ENCODE data around the gene DET1.
"Not testable (repeated sequence)": the region's sequence is repeated elsewhere in the genome, so short reads cannot be mapped to it uniquely, and the experiment has no call there.

Gene DET1

GRCh38 chr15:88476635-88477060 lies 69.8 kb downstream of the DET1 start:
- Histone ChIP-seq H3K4me3 (ENCODE audit: low read length, poor library complexity, severe bottlenecking) (no peak overlapping the region), H3K27me3 (ENCODE audit: insufficient read depth, low read length, poor library complexity, severe bottlenecking) (no peaks in the 10 kb centered on the region), H3K4me1 (ENCODE audit: insufficient read depth, low read length, poor library complexity, severe bottlenecking) (no peaks in the 10 kb centered on the region), H3K36me3 (ENCODE audit: insufficient read depth, low read length) (peaks cover 24% of the 10 kb centered on the region; the same call in 1 of the 2 replicates), H3K79me2 (ENCODE audit: insufficient read depth, low read length) (no peaks in the 10 kb centered on the region; the same call in 1 of the 2 replicates), H3K9ac (ENCODE audit: low read depth, low read length, poor library complexity, severe bottlenecking) (no peak overlapping the region), H3F3A (ENCODE audit: low read depth) (no peaks in the 10 kb centered on the region), H3K9me3 (ENCODE audit: insufficient read depth, low read depth, low read length) (no peaks in the 10 kb centered on the region), H4K20me1 (ENCODE audit: insufficient read depth, low read length, poor library complexity, severe bottlenecking) (no peaks in the 10 kb centered on the region), H2AFZ (ENCODE audit: low read length) (no peak overlapping the region), H3K9me2 (replicated peaks; ENCODE audit: low read depth, low read length) (no peaks in the 10 kb centered on the region), H3K4me2 (ENCODE audit: low read depth, low read length, poor library complexity, severe bottlenecking) (no peak overlapping the region)
- TF ChIP-seq EZH2phosphoT487 (IDR thresholded peaks at IDR 0.05; ENCODE audit: borderline replicate concordance) (no peak), CTCF (conservative IDR thresholded peaks at IDR 0.05; ENCODE audit: low read length) (peak; percentile 61)

GRCh38 chr15:88473661-88474293 lies 72.7 kb downstream of the DET1 start:
- H3K36me3 ChIP-seq (ENCODE audit: insufficient read depth, low read length) = peaks cover 24% of the 10 kb centered on the region; the same call in 1 of the 2 replicates
- peaks cover 14% of the 10 kb centered on the region for H3K4me1 ChIP-seq (ENCODE audit: insufficient read depth, low read length, poor library complexity, severe bottlenecking)

GRCh38 chr15:88472225-88472624 lies 74.3 kb downstream of the DET1 start:
- Histone ChIP-seq H2AFZ (ENCODE audit: low read length) (no peak overlapping the region), H3K4me3 (ENCODE audit: low read length, poor library complexity, severe bottlenecking) (no peak overlapping the region), H3K9me2 (replicated peaks; ENCODE audit: low read depth, low read length) (no peaks in the 10 kb centered on the region), H3K4me1 (ENCODE audit: insufficient read depth, low read length, poor library complexity, severe bottlenecking) (peaks cover 24% of the 10 kb centered on the region), H3K9me3 (ENCODE audit: insufficient read depth, low read depth, low read length) (no peaks in the 10 kb centered on the region), H3K27me3 (ENCODE audit: insufficient read depth, low read length, poor library complexity, severe bottlenecking) (no peaks in the 10 kb centered on the region), H3K9ac (ENCODE audit: low read depth, low read length, poor library complexity, severe bottlenecking) (no peak overlapping the region), H3F3A (ENCODE audit: low read depth) (no peaks in the 10 kb centered on the region), H3K4me2 (ENCODE audit: low read depth, low read length, poor library complexity, severe bottlenecking) (no peak overlapping the region), H4K20me1 (ENCODE audit: insufficient read depth, low read length, poor library complexity, severe bottlenecking) (no peaks in the 10 kb centered on the region), H3K79me2 (ENCODE audit: insufficient read depth, low read length) (peaks cover 23% of the 10 kb centered on the region), H3K36me3 (ENCODE audit: insufficient read depth, low read length) (peaks cover 12% of the 10 kb centered on the region; the same call in 1 of the 2 replicates)
- no peak for TF ChIP-seq EZH2phosphoT487 (IDR thresholded peaks at IDR 0.05; ENCODE audit: borderline replicate concordance)
- TF ChIP-seq CTCF (conservative IDR thresholded peaks at IDR 0.05; ENCODE audit: low read length) = no peak

More at GRCh38 chr15:88473661-88474293, 72.7 kb downstream of the DET1 start:
- not testable (repeated sequence) for H3K27me3 ChIP-seq (ENCODE audit: insufficient read depth, low read length, poor library complexity, severe bottlenecking); H3K4me2 ChIP-seq (ENCODE audit: low read depth, low read length, poor library complexity, severe bottlenecking); H4K20me1 ChIP-seq (ENCODE audit: insufficient read depth, low read length, poor library complexity, severe bottlenecking); H3K9me3 ChIP-seq (ENCODE audit: insufficient read depth, low read depth, low read length); H3F3A ChIP-seq (ENCODE audit: low read depth); H2AFZ ChIP-seq (ENCODE audit: low read length); H3K9ac ChIP-seq (ENCODE audit: low read depth, low read length, poor library complexity, severe bottlenecking); H3K9me2 ChIP-seq (replicated peaks; ENCODE audit: low read depth, low read length); H3K4me3 ChIP-seq (ENCODE audit: low read length, poor library complexity, severe bottlenecking)
- peaks cover 10% of the 10 kb centered on the region for H3K79me2 ChIP-seq (ENCODE audit: insufficient read depth, low read length)
